ENCODE data around the gene ZNF701. TPM values are rescaled to one million over a fixed set of nuclear protein-coding genes. Genes with fewer than 3 reads are reported as not detected.
"Not testable (repeated sequence)": the region's sequence is repeated elsewhere in the genome, so short reads cannot be mapped to it uniquely, and the experiment has no call there.

Gene ZNF701
- total RNA-seq, 1 donor from 2014 or later: 18.5 TPM

GRCh38 chr19:52590728-52591127 lies 20.6 kb downstream of the ZNF701 start:
- Mint-ChIP-seq H3K9me3 (ENCODE audit: unreplicated experiment) (no peaks in the 10 kb centered on the region), H3K4me3 (ENCODE audit: unreplicated experiment) (peak overlapping the region; percentile 33), H3K4me1 (ENCODE audit: unreplicated experiment) (no peaks in the 10 kb centered on the region), H3K27ac (ENCODE audit: unreplicated experiment) (no peak overlapping the region), H3K27me3 (ENCODE audit: unreplicated experiment) (peaks cover 6% of the 10 kb centered on the region), H3K36me3 (ENCODE audit: low read depth, unreplicated experiment) (peaks cover 25% of the 10 kb centered on the region)
- TF ChIP-seq, protein P1, sequence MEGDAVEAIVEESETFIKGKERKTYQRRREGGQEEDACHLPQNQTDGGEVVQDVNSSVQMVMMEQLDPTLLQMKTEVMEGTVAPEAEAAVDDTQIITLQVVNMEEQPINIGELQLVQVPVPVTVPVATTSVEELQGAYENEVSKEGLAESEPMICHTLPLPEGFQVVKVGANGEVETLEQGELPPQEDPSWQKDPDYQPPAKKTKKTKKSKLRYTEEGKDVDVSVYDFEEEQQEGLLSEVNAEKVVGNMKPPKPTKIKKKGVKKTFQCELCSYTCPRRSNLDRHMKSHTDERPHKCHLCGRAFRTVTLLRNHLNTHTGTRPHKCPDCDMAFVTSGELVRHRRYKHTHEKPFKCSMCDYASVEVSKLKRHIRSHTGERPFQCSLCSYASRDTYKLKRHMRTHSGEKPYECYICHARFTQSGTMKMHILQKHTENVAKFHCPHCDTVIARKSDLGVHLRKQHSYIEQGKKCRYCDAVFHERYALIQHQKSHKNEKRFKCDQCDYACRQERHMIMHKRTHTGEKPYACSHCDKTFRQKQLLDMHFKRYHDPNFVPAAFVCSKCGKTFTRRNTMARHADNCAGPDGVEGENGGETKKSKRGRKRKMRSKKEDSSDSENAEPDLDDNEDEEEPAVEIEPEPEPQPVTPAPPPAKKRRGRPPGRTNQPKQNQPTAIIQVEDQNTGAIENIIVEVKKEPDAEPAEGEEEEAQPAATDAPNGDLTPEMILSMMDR (IDR thresholded peaks at IDR 0.05; ENCODE audit: unreplicated experiment): no peak
- no peak for DNase-seq (ENCODE audit: low spot score)

- Mint-ChIP-seq H3K9me3 (ENCODE audit: unreplicated experiment) (no peaks in the 10 kb centered on the region), H3K36me3 (ENCODE audit: low read depth, unreplicated experiment) (peaks cover 39% of the 10 kb centered on the region), H3K27ac (ENCODE audit: unreplicated experiment) (no peak overlapping the region), H3K4me3 (ENCODE audit: unreplicated experiment) (no peak overlapping the region), H3K4me1 (ENCODE audit: unreplicated experiment) (no peaks in the 10 kb centered on the region), H3K27me3 (ENCODE audit: unreplicated experiment) (peaks cover 5% of the 10 kb centered on the region)
- no peak for DNase-seq (ENCODE audit: low spot score)
- TF ChIP-seq, protein P1 (IDR thresholded peaks at IDR 0.05; ENCODE audit: unreplicated experiment): no peak
These were observed 22.2 kb downstream of the ZNF701 start for GRCh38 chr19:52592301-52592700.

DNA sequence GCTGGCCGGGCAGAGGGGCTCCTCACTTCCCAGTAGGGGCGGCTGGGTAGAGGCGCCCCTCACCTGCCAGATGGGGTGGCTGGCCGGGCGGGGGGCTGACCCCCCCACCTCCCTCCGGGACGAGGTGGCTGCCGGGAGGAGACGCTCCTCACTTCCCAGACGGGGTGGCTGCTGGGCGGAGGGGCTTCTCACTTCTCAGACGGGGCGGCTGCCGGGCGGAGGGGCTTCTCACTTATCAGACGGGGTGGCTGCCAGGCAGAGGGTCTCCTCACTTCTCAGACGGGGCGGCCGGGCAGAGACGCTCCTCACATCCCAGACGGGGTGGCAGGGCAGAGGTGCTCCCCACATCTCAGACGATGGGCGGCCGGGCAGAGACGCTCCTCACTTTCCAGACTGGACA lies 23.4 kb downstream of the ZNF701 start:
- not testable (repeated sequence) for H3K4me1 Mint-ChIP-seq (ENCODE audit: unreplicated experiment); H3K27me3 Mint-ChIP-seq (ENCODE audit: unreplicated experiment); H3K27ac Mint-ChIP-seq (ENCODE audit: unreplicated experiment); H3K4me3 Mint-ChIP-seq (ENCODE audit: unreplicated experiment); H3K9me3 Mint-ChIP-seq (ENCODE audit: unreplicated experiment); DNase-seq (ENCODE audit: low spot score)
- peaks cover 38% of the 10 kb centered on the region for H3K36me3 Mint-ChIP-seq (ENCODE audit: low read depth, unreplicated experiment)

GRCh38 chr19:52599241-52599640 lies 29.2 kb downstream of the ZNF701 start:
- peaks cover 7% of the 10 kb centered on the region for H3K27me3 Mint-ChIP-seq (ENCODE audit: unreplicated experiment)
- peaks cover 36% of the 10 kb centered on the region for H3K36me3 Mint-ChIP-seq (ENCODE audit: low read depth, unreplicated experiment)
- H3K4me3 Mint-ChIP-seq (ENCODE audit: unreplicated experiment): no peak overlapping the region
- TF ChIP-seq, protein P1 (IDR thresholded peaks at IDR 0.05; ENCODE audit: unreplicated experiment): no peak
- no peak overlapping the region for H3K27ac Mint-ChIP-seq (ENCODE audit: unreplicated experiment)
- no peak for DNase-seq (ENCODE audit: low spot score)
- H3K4me1 Mint-ChIP-seq (ENCODE audit: unreplicated experiment): peaks cover 6% of the 10 kb centered on the region
- no peaks in the 10 kb centered on the region for H3K9me3 Mint-ChIP-seq (ENCODE audit: unreplicated experiment)

DNA sequence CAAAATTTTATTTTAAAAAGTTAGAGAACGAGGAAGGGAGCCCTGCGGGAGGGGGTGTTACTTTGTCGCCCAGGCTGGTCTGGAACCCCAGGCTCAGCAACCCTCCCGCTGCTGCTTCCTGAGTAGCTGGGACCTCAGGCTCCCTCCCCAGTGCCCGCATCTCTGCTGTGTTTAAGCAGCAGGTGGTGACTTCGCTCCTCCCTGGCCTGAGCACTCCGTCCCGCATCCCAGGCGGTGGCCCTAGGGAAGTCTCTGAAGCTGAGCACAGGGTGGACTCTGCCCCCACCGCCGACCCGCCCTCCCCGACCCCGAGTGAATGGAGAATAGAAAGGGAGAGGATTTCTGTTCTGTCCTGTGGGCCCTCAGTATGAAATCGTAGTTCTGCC lies 30.5 kb downstream of the ZNF701 start:
- H3K36me3 Mint-ChIP-seq (ENCODE audit: low read depth, unreplicated experiment): peaks cover 37% of the 10 kb centered on the region
- peak; percentile 18 for DNase-seq (ENCODE audit: low spot score)
- H3K4me3 Mint-ChIP-seq (ENCODE audit: unreplicated experiment): peak overlapping the region; percentile 93
- no peaks in the 10 kb centered on the region for H3K9me3 Mint-ChIP-seq (ENCODE audit: unreplicated experiment)
- TF ChIP-seq, protein P1 (IDR thresholded peaks at IDR 0.05; ENCODE audit: unreplicated experiment): no peak
- peaks cover 6% of the 10 kb centered on the region for H3K4me1 Mint-ChIP-seq (ENCODE audit: unreplicated experiment)
- no peak overlapping the region for H3K27ac Mint-ChIP-seq (ENCODE audit: unreplicated experiment)
- peaks cover 5% of the 10 kb centered on the region for H3K27me3 Mint-ChIP-seq (ENCODE audit: unreplicated experiment)

Data from endothelial cell (in vitro differentiated cells).